ENCODE measurements around the gene PSMD5. TPM values are rescaled to one million over a fixed set of nuclear protein-coding genes. Genes with fewer than 3 reads are reported as not detected.

Gene PSMD5
- total RNA-seq, 1 donor: 49.4 TPM

DNA sequence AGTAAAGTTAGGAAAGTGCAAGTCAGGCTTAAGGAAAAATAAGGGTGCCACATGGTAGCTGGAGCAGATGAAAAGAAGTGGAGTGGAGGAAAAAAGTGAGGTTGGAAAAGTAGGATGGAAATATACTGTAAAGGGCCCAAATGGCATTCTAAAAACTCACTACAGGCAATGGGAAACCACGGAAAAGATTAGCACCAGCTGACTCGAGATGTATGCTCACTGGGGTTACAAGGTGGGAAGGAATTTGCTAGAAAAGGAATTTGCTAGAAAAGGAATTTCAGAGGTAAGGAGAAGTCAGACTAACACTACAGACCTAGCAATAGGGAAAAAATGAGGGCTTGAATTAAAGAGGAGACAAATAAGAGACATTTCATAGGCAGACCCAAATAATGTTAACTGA lies 3.6 kb downstream of the PSMD5 start:
- peak; percentile 34 for DNase-seq (ENCODE audit: low read depth)
- H3K4me3 ChIP-seq (ENCODE audit: low read depth, low read length): no peak overlapping the region
- TF ChIP-seq, protein P1, sequence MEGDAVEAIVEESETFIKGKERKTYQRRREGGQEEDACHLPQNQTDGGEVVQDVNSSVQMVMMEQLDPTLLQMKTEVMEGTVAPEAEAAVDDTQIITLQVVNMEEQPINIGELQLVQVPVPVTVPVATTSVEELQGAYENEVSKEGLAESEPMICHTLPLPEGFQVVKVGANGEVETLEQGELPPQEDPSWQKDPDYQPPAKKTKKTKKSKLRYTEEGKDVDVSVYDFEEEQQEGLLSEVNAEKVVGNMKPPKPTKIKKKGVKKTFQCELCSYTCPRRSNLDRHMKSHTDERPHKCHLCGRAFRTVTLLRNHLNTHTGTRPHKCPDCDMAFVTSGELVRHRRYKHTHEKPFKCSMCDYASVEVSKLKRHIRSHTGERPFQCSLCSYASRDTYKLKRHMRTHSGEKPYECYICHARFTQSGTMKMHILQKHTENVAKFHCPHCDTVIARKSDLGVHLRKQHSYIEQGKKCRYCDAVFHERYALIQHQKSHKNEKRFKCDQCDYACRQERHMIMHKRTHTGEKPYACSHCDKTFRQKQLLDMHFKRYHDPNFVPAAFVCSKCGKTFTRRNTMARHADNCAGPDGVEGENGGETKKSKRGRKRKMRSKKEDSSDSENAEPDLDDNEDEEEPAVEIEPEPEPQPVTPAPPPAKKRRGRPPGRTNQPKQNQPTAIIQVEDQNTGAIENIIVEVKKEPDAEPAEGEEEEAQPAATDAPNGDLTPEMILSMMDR (IDR thresholded peaks at IDR 0.05; ENCODE audit: insufficient read depth, low read length): no peak

DNA sequence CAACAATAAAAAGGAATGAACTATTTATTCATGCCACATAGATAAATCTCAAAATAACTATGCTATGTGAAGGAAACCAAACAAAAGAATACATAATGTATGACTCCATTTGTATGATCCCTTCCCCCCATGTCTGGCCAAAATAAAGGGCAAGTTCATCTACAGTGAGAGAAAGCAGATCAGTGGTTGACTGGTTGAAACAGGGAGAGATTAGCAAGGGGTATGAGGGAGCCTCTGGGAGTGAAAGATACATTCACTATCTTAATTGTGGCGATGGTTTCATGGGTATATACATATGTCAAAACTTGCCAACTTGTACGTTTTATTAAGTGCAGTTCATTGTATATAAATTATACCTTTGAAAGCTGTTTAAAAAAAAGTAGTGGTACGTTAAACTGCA lies 4.8 kb downstream of the PSMD5 start:
- TF ChIP-seq, protein P1 (IDR thresholded peaks at IDR 0.05; ENCODE audit: insufficient read depth, low read length): no peak
- DNase-seq (ENCODE audit: low read depth): no peak

DNA sequence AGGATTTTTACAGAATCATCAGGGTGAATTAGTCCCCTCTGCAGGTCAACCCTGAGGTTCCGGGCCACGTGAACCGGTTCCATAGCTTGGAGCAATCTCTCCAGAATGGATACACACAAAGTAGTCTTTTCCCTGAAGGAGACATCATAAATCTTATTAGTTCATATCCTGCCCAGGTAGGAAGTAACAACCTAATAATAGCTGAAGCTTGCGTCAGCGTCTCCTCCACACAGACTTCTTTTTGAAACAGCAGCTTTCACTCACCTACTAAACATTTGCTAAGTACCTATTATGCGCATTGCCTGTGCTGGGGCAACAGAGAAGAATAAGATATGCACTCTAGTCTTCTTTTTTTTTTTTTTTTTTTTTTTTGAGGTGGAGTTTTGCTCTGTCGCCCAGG lies 9.4 kb downstream of the PSMD5 start:
- TF ChIP-seq, protein P1 (IDR thresholded peaks at IDR 0.05; ENCODE audit: insufficient read depth, low read length): no peak
- no peak for DNase-seq (ENCODE audit: low read depth)
- no peak overlapping the region for H3K4me3 ChIP-seq (ENCODE audit: low read depth, low read length)

More for the DNA sequence above, 4.8 kb downstream of the PSMD5 start:
- H3K4me3 ChIP-seq (ENCODE audit: low read depth, low read length): no peak overlapping the region

DNA sequence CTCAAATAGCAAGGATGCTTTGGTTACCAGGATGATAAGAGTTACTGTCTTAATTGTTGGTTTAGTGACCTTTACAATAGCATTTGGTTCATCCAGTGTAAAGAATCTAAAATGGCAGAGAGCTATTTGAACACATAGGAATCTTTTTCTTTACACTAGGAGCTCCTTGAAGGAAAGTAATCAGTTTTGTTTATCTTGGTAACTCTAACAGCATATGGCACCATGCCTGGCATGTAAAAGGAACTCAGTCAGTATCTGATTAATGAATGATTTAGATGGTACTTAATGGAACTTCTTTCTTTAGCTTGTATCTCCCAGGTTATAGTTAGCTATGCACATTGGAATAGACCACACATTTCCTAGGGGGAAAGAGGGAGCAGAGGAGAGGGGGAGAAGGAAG lies 9.9 kb downstream of the PSMD5 start:
- no peak for DNase-seq (ENCODE audit: low read depth)

DNA sequence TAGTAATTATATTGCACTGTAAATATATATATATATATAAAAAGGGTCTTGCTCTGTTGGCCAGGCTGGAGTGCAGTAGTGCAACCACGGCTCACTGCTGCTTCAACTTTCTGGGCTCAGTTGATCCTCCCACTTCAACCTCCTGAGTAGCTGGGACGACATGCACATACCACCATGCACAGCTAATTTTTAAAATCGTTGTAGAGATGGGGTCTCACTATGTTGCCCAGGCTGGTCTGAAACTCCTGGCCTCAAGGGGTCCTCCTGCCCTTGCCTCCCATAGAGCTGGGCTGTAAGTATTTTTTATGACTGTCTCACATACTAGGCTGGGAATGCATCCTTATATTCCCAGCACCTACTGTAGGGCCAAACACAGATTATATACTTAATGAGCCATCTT lies 11.9 kb downstream of the PSMD5 start:
- DNase-seq (ENCODE audit: low read depth): no peak
- TF ChIP-seq, protein P1 (IDR thresholded peaks at IDR 0.05; ENCODE audit: insufficient read depth, low read length): no peak
- H3K4me3 ChIP-seq (ENCODE audit: low read depth, low read length): no peak overlapping the region

More for the DNA sequence above, 9.9 kb downstream of the PSMD5 start:
- TF ChIP-seq, protein P1 (IDR thresholded peaks at IDR 0.05; ENCODE audit: insufficient read depth, low read length): no peak
- no peak overlapping the region for H3K4me3 ChIP-seq (ENCODE audit: low read depth, low read length)

DNA sequence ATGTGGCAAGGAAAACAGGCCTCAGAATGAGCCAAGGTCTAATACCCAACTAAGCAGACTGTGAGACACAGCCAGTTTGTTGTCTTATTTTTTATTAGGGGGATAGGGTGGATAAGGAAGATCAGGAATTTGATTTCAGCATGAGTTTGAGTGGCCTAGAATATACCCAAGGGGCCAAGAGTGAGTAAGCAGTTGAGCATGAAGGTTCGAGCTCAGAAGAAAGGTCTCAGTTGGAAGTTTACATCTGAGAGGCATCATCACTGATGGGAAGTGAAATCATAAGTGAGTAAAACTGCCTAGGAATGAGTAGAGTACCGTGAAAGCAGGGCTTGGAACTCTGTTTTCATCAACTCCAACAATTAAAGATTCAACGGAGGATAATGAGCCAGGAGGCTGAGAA lies 12.6 kb downstream of the PSMD5 start:
- DNase-seq (ENCODE audit: low read depth): peak; percentile 38
- TF ChIP-seq, protein P1 (IDR thresholded peaks at IDR 0.05; ENCODE audit: insufficient read depth, low read length): no peak
- no peak overlapping the region for H3K4me3 ChIP-seq (ENCODE audit: low read depth, low read length)

DNA sequence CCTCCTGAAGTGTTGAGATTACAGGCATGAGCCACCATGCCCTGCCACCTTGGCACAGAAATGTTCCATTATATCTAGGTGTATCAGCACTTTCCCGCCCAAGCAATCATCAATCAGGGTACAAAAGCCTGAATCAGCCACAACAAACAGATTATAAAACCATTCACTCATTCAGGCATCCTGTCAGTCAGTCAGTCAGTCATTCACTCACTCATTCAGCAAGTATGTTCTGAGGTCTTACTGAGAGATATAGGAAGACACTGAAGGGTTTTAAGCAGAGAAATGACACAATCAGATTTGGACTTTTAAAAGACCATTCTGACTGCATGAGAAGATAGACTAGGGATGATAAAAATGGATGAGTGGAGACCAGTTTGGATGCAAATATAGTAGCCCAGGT lies 13.1 kb downstream of the PSMD5 start:
- DNase-seq (ENCODE audit: low read depth): no peak
- TF ChIP-seq, protein P1 (IDR thresholded peaks at IDR 0.05; ENCODE audit: insufficient read depth, low read length): no peak
- H3K4me3 ChIP-seq (ENCODE audit: low read depth, low read length): no peak overlapping the region

Data from fibroblast of the aortic adventitia (primary cell).